Measurements from ENCODE around the gene KCNN3.

KCNN3 gene

DNA sequence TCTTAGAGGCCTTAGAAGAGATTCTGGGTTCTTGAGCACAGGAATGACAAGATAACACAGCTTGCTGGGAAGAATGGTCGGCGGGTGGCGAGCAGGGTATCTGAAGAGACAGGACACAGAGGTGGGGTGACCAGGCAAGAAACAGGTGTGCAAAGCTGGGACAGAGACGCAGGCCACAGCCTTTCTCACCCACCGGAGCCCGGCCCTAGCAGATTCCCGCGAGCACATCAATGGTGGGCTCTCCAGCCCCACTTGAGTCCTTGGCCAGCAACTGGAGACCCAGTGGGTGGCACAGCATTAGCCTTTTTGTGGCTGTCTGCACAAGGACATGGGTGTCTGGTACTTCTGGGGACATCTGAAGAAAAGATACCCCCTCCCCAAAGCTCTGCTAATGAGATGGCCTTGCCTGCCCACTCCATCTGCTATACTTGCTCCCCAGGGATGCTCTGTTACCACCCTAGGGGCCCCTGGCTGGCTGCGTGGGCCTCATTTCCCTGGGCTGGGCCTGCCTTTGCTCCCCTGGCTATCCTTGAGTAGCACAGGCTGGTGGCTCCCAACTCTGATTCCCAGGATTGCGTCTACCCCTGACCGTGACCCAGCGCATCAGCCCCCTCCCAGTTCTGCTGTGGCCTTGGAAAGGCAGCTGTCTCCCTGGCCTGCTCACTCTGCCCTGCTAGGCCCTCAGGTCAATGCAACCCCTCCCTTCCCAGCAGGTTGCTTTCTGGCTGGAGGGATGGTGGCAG lies 134.8 kb downstream of the KCNN3 start:
- H3K27ac ChIP-seq: no peak overlapping the region; the same call in 1 of the 2 replicates
- TF ChIP-seq, protein P1, sequence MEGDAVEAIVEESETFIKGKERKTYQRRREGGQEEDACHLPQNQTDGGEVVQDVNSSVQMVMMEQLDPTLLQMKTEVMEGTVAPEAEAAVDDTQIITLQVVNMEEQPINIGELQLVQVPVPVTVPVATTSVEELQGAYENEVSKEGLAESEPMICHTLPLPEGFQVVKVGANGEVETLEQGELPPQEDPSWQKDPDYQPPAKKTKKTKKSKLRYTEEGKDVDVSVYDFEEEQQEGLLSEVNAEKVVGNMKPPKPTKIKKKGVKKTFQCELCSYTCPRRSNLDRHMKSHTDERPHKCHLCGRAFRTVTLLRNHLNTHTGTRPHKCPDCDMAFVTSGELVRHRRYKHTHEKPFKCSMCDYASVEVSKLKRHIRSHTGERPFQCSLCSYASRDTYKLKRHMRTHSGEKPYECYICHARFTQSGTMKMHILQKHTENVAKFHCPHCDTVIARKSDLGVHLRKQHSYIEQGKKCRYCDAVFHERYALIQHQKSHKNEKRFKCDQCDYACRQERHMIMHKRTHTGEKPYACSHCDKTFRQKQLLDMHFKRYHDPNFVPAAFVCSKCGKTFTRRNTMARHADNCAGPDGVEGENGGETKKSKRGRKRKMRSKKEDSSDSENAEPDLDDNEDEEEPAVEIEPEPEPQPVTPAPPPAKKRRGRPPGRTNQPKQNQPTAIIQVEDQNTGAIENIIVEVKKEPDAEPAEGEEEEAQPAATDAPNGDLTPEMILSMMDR (conservative IDR thresholded peaks at IDR 0.05): no peak

DNA sequence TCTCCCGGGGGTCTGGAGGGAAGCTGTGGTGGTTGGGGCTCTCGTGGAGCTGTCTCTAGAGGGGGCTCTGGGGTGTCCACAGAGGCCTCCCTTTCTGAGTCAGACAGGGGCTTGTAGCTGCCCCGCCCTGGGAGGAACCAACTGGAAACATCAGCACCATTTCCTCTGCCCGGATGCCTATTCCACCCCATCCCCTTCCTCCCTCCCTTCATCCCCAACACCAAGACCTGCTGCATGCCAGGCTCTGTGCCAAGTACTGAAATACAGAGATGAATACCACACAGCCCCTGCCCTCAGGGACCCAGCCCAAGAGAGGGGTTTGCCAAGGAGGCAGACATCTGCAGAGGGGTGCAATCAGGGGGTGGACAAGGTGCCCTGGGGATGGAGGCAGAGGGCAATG lies 136.5 kb downstream of the KCNN3 start:
- TF ChIP-seq, protein P1 (conservative IDR thresholded peaks at IDR 0.05): no peak
- H3K27ac ChIP-seq: no peak overlapping the region

DNA sequence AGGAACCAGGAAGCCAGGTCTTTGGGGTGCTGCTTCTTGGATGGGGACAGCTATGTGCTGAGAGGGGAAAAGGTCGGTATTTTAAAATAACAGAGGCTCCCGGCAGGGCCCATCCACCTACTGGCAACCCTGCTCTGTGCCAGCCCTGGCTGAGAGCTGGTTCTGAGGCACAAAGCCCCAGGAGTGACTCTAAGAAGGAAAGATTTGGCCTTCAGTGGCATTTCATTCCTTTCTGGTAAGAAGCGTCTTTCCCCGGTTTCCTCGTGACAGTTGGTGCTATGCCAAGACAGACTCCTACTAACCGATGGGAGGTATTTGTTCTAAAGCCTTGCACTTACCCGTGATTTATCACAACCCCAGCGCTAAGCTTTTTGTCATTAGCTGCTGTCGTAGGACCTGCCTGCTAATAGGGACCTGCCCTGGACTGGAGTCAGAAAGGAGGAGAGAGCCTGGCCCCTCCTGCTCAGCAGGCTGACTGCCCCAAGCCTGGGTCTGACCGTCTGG lies 139.0 kb downstream of the KCNN3 start:
- H3K27ac ChIP-seq: peak overlapping the region; percentile 76
- TF ChIP-seq, protein P1 (conservative IDR thresholded peaks at IDR 0.05): no peak

DNA sequence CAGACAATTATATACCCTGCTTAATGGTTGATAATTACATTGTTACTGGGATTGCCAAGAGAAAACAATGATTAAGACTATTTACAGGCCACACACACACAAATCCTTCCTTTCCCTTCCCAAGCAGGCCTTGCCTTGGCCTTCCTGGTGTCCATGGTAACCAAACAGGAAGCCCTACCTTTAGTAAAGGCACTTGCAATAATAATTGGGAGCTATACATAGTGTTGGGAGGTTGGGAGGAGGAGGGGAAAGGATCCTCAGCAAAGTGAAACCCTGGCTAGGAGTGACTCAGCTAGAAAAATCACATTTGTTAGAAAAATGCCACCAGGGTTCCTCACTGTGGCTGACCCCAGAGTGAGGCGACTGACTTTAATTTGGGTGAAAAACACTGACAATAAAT lies 139.8 kb downstream of the KCNN3 start:
- peak overlapping the region; percentile 76 for H3K27ac ChIP-seq
- TF ChIP-seq, protein P1 (conservative IDR thresholded peaks at IDR 0.05): no peak

DNA sequence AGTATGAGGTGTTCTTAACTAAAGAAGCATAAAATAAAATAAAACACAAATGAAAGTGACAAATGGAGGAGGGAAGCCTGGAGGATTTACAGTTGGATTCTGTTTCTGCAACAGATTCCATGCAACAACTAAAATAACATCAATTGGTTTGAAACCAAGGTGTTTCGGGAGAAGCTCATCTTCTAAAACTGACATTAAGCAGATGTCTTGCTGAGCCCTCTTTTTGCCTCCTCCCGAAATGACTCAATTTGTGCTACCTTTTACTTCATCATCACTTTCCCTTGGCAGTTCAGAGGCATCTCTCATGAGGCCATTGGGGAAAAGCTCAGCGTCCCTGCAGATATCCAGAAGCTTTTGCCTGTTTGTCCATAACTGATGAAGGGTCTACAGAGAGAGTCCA lies 140.5 kb downstream of the KCNN3 start:
- TF ChIP-seq, protein P1 (conservative IDR thresholded peaks at IDR 0.05): no peak
- peak overlapping the region; percentile 76 for H3K27ac ChIP-seq

DNA sequence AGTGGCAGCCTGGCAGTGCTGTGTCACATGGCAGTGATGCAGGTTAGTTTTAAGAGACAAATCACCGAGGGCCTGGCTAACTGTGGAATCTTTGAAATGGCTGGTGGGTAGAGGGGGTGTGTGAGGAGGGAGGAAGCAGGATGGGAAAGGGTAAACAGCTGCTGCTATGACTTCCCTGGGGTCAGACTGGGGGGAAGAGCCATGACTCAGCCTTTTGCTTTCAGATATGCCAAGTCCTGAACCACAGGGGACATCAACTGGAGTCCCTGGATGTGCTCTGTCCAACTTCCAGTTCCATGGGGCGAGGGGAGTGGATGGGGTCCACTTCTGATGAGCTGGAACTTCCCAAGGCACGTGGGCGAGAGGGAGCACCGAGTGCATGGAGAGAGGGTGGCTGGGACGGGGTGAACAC lies 141.0 kb downstream of the KCNN3 start:
- TF ChIP-seq, protein P1 (conservative IDR thresholded peaks at IDR 0.05): no peak
- peak overlapping the region; percentile 76; the same call in 1 of the 2 replicates for H3K27ac ChIP-seq

DNA sequence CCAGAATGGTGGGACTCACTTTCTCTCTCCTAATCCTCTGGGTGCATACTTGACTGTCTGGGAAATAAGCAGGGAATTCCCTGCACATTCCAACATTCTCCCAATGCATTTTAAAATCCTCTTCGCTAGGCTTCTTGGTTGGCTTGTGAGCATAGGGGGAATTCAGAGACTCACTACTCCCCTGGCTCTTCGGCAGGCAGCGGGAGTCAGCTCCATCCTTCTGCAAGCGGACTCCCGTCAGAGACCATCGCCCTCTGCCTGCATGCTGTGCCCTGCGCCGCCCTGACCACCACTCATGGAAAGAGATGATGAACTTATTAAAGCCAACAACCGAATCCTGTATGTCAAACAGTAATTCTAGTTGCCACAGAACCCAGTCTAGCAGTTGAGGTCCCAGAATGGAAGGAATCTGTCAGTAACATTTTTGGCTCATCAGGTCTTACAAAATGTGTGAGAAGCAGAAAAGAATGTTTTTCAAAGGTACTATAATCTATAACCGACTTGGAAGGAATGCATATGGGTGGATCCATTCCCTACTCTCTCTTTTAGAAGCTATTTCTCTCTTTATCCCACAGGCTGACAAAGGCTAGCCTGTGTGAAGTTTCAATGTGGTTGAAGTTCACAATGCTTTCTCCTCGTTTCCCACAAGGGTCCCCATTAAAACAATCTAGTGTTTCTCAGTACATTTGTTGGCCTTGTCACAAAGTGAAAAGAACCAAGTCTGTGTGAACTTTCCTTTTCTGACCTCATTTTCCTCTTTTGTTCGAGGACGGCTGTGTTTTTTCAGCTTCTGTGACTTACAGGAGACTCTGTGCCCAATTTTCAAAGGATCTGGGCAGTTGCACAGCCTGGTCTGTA lies 143.0 kb downstream of the KCNN3 start:
- H3K27ac ChIP-seq: no peak overlapping the region
- TF ChIP-seq, protein P1 (conservative IDR thresholded peaks at IDR 0.05): no peak

All from VCaP (cell line).